Liver (tissue), 3 donors: ENCODE results near the gene SPCS3.

Experiments used
- GABPA ChIP-seq, 2 donors: IDR thresholded peaks in 1 of 2; conservative IDR thresholded peaks in 1 of 2; 2 replicates each; pipeline ENCODE4 v1.6.1; 2016; ENCODE audit warnings: antibody characterized with exemption in 2 of 2, mild to moderate bottlenecking in 1 of 2, moderate library complexity in 1 of 2
- HNF4G ChIP-seq: IDR thresholded peaks from 2 replicates; pipeline ENCODE4 v1.6.1; 2016; ENCODE audit warnings: antibody characterized with exemption
- RAD21 ChIP-seq, 2 donors: IDR thresholded peaks; 2 replicates each; pipeline ENCODE4 v1.6.1; 2016; ENCODE audit warnings: antibody characterized with exemption in 2 of 2, mild to moderate bottlenecking in 2 of 2
- REST ChIP-seq: IDR thresholded peaks from 2 replicates; pipeline ENCODE4 v1.6.1; 2016; ENCODE audit warnings: antibody characterized with exemption, mild to moderate bottlenecking
- TF ChIP-seq, protein P1 (sequence below): fragments of 150-350 bp; IDR thresholded peaks from 2 replicates; pipeline ENCODE4 v1.5.1; 2017; ENCODE audit warnings: improper control_type of control experiment, low read depth, low read length; ENCODE audit not compliant: missing input control
- TF ChIP-seq, protein P2 (sequence below): IDR thresholded peaks from 2 replicates; pipeline ENCODE4 v1.6.1; 2016; ENCODE audit warnings: antibody characterized with exemption
- donor health status: healthy.
- donor health status: healthy.

DNA sequence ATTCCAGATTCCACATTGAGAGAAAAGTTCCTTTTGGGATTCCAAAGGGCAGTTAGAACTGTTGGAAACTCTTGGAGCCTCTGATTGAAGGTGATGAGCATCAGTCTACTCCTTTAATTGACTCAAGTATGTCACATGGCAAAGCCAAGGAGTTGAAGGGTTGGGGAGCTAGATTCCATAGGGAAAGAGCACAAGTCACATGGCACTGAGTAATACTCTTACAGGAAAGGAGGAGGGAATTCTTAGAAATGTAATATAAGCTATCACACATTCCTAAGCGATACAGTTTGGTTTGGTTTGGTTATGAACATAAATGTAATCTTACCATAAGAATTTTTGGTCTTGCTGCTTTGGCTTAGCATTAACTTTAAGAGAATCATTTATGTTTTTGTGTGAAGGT lies 15.7 kb downstream of the SPCS3 start:
- TF ChIP-seq, protein P1, sequence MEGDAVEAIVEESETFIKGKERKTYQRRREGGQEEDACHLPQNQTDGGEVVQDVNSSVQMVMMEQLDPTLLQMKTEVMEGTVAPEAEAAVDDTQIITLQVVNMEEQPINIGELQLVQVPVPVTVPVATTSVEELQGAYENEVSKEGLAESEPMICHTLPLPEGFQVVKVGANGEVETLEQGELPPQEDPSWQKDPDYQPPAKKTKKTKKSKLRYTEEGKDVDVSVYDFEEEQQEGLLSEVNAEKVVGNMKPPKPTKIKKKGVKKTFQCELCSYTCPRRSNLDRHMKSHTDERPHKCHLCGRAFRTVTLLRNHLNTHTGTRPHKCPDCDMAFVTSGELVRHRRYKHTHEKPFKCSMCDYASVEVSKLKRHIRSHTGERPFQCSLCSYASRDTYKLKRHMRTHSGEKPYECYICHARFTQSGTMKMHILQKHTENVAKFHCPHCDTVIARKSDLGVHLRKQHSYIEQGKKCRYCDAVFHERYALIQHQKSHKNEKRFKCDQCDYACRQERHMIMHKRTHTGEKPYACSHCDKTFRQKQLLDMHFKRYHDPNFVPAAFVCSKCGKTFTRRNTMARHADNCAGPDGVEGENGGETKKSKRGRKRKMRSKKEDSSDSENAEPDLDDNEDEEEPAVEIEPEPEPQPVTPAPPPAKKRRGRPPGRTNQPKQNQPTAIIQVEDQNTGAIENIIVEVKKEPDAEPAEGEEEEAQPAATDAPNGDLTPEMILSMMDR: no peak
- TF ChIP-seq, protein P2, sequence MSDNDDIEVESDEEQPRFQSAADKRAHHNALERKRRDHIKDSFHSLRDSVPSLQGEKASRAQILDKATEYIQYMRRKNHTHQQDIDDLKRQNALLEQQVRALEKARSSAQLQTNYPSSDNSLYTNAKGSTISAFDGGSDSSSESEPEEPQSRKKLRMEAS: no peak
- TF ChIP-seq GABPA (IDR thresholded peaks at IDR 0.05 in 1 of 2, conservative IDR thresholded peaks at IDR 0.05 in 1 of 2) (no peak), RAD21 (IDR thresholded peaks at IDR 0.05) (no peak), REST (no peak), HNF4G (no peak)
